MM.1S (cell line): ENCODE results near the gene ABCC9.

Source experiments
- CTCF ChIP-seq: fragments of 300-600 bp; sonication (generic); IDR thresholded peaks from 2 replicates; pipeline ENCODE4 v1.5.1; 2016; ENCODE audit warnings: antibody characterized with exemption, low read length, mixed read lengths
- EZH2 ChIP-seq: fragments of 300-600 bp; sonication (generic); optimal IDR thresholded peaks from 2 replicates; pipeline ENCODE3; 2017; ENCODE audit warnings: low read depth, mild to moderate bottlenecking, antibody characterized with exemption, low read length, mixed read lengths
- EZH2phosphoT487 ChIP-seq: fragments of 300-600 bp; sonication (generic); IDR thresholded peaks from 2 replicates; pipeline ENCODE4 v1.6.1; 2018; ENCODE audit warnings: antibody characterized with exemption, low read length

GRCh38 chr12:21795648-21796328 lies 145.4 kb downstream of the ABCC9 start:
- TF ChIP-seq EZH2, result no peak
- TF ChIP-seq CTCF, result no peak
- TF ChIP-seq EZH2phosphoT487, result no peak
